B cell (primary cell): ENCODE data around the gene BOK. TPM values are rescaled to one million over a fixed set of nuclear protein-coding genes. Genes with fewer than 3 reads are reported as not detected.

Experiments
- ATAC-seq: fragments of 200-7000 bp; cut with Tn5 transposase; one replicate; pipeline ENCODE4 v1.10.0; 2021; ENCODE audit warnings: low read depth, mild to moderate bottlenecking, moderate number of reproducible peaks, moderate library complexity
- CTCF ChIA-PET: fragments of 350-600 bp; sonication (Branson Sonifier 250); formaldehyde crosslinking; loops from one replicate; lab custom pipeline; 2021; ENCODE audit warnings: antibody characterized with exemption, inconsistent platforms; lab: Charles Lee
- POLR2A ChIA-PET: fragments of 350-600 bp; sonication (Branson Sonifier 250); formaldehyde crosslinking; loops from one replicate; lab custom pipeline; 2021; ENCODE audit warnings: antibody characterized with exemption; lab: Charles Lee
- DNase-seq: peaks from one replicate; pipeline ENCODE4 v3.0.0; 2013
- H2AFZ ChIP-seq: 2 replicates; pipeline ENCODE4 v1.6.1; 2012; ENCODE audit warnings: mild to moderate bottlenecking, low read depth, low read length; ENCODE audit not compliant: insufficient read depth, poor library complexity, severe bottlenecking
- H3K27ac ChIP-seq, 2 donors: 1 replicate in 1 of 2; 2 replicates in 1 of 2; pipeline ENCODE4 v1.5.1; 2012 to 2013; ENCODE audit warnings: low read length in 2 of 2, mild to moderate bottlenecking in 2 of 2, moderate library complexity in 1 of 2
- H3K27me3 ChIP-seq, 4 experiments: fragments of 200-600 bp in 1 of 4; sonication (generic) in 1 of 4; replicated peaks in 1 of 4; 1 replicate in 2 of 4; 2 replicates in 2 of 4; pipeline versions ENCODE4 v1.6.1 to v1.7.0; 2013 to 2016; ENCODE audit warnings: low read length in 3 of 4, mild to moderate bottlenecking in 2 of 4, mixed read lengths in 1 of 4, moderate library complexity in 1 of 4; ENCODE audit not compliant: insufficient read depth in 4 of 4, control insufficient read depth in 3 of 4; ENCODE audit errors: control extremely low read depth in 1 of 4
- H3K36me3 ChIP-seq, 2 experiments: replicated peaks in 1 of 2; 1 replicate in 1 of 2; 2 replicates in 1 of 2; pipeline versions ENCODE4 v1.6.1 to v1.7.1; 2013; ENCODE audit warnings: low read length in 1 of 2; ENCODE audit not compliant: insufficient read depth in 2 of 2, control insufficient read depth in 1 of 2; ENCODE audit errors: control extremely low read depth in 1 of 2, extremely low read depth in 1 of 2
- H3K4me1 ChIP-seq, 2 donors: fragments of 200-600 bp in 1 of 2; sonication (generic) in 1 of 2; 1 replicate in 1 of 2; 2 replicates in 1 of 2; pipeline versions ENCODE4 v1.5.1 to v1.6.1; 2013 to 2017; ENCODE audit warnings: low read length in 2 of 2; ENCODE audit not compliant: control insufficient read depth in 2 of 2, insufficient read depth in 2 of 2
- H3K4me2 ChIP-seq: replicated peaks from 2 replicates; pipeline ENCODE3; 2012; ENCODE audit warnings: mild to moderate bottlenecking, low read depth, low read length; ENCODE audit not compliant: poor library complexity, severe bottlenecking
- H3K4me3 ChIP-seq, 5 experiments: fragments of 200-600 bp in 1 of 5; sonication (generic) in 1 of 5; 1 replicate in 3 of 5; 2 replicates in 2 of 5; pipeline versions ENCODE4 v1.5.1 to v1.7.0; 2011 to 2016; ENCODE audit warnings: low read length in 4 of 5, mild to moderate bottlenecking in 4 of 5, low read depth in 2 of 5, control low read depth in 1 of 5, moderate library complexity in 1 of 5; ENCODE audit not compliant: insufficient read depth in 1 of 5; ENCODE audit errors: control extremely low read depth in 1 of 5, extremely low read depth in 1 of 5
- H3K79me2 ChIP-seq: fragments of 200-600 bp; sonication (generic); one replicate; pipeline ENCODE4 v1.6.0; 2016; ENCODE audit warnings: low read length; ENCODE audit not compliant: control insufficient read depth, insufficient read depth
- H3K9ac ChIP-seq: fragments of 200-600 bp; sonication (generic); 2 replicates; pipeline ENCODE4 v1.6.1; 2017; ENCODE audit warnings: mild to moderate bottlenecking, low read length, moderate library complexity
- H3K9me3 ChIP-seq, 3 donors: one replicate each; pipeline versions ENCODE4 v1.6.1 to v1.7.1; 2013; ENCODE audit warnings: low read length in 2 of 3; ENCODE audit not compliant: control insufficient read depth in 2 of 3, insufficient read depth in 1 of 3; ENCODE audit errors: control extremely low read depth in 1 of 3
- H4K20me1 ChIP-seq: 2 replicates; pipeline ENCODE4 v1.6.0; 2012; ENCODE audit warnings: mild to moderate bottlenecking, low read length; ENCODE audit not compliant: insufficient read depth, control insufficient read depth, poor library complexity, severe bottlenecking
- H3K27ac Mint-ChIP-seq: one replicate; pipeline ENCODE4 v1.8.0; 2021; ENCODE audit warnings: mixed read lengths
- H3K27me3 Mint-ChIP-seq: one replicate; pipeline ENCODE4 v1.8.0; 2021; ENCODE audit warnings: mixed read lengths
- H3K4me1 Mint-ChIP-seq: one replicate; pipeline ENCODE4 v1.8.0; 2021; ENCODE audit warnings: mixed read lengths
- H3K4me3 Mint-ChIP-seq: one replicate; pipeline ENCODE4 v1.8.0; 2021; ENCODE audit warnings: mixed read lengths
- H3K9me3 Mint-ChIP-seq: one replicate; pipeline ENCODE4 v1.8.0; 2022; ENCODE audit warnings: mixed read lengths; ENCODE audit not compliant: insufficient read depth
- CTCF ChIP-seq: fragments of 200-600 bp; IDR thresholded peaks from one replicate; pipeline ENCODE4 v1.8.0; 2022; ENCODE audit warnings: antibody characterized with exemption, mild to moderate bottlenecking
- EZH2 ChIP-seq: IDR thresholded peaks from 2 replicates; pipeline ENCODE4 v1.6.1; 2012; ENCODE audit warnings: borderline replicate concordance, low read depth, mild to moderate bottlenecking, moderate library complexity, low read length; ENCODE audit not compliant: insufficient read depth, poor library complexity, severe bottlenecking
- WGBS: methylation state at CpG from one replicate; pipeline ENCODE4 v1.1.5; 2013; ENCODE audit warnings: missing lambda C conversion rate; ENCODE audit not compliant: insufficient coverage; 5-methylcytosine and 5-hydroxymethylcytosine counted together
- intact Hi-C: fragments of 100-400 bp; cut with micrococcal nuclease; formaldehyde crosslinking; loops from one replicate; pipeline ENCODE4 v1.10.0; 2022
- polyA minus RNA-seq: library from RNA; depleted of rRNA, polyadenylated mRNA; stranded (reverse); fragments of >200 nt; gene quantifications from 2 replicates; pipeline ENCODE4 v1.2.3, GENCODE V29; 2012
- polyA plus RNA-seq: library from polyadenylated mRNA; depleted of rRNA; stranded (reverse); fragments of >200 nt; gene quantifications from 2 replicates; pipeline ENCODE4 v1.2.3, GENCODE V29; 2012
- total RNA-seq, 2 donors: library from RNA; stranded (reverse); fragments of 120-200 nt in 1 of 2; gene quantifications; 1 replicate in 1 of 2; 2 replicates in 1 of 2; pipeline versions ENCODE4 v1.2.3 to v1.2.4, GENCODE V29; 2013 to 2022

BOK gene
- total RNA-seq (0.10 TPM in 2 replicates), polyA plus RNA-seq (0.12 and 0.22 TPM in 2 replicates), polyA minus RNA-seq (0.09 and 0.21 TPM in 2 replicates)
- total RNA-seq (2013): 1.2 TPM

- no peak within 1 kb of the TSS for H3K27ac Mint-ChIP-seq
- POLR2A ChIA-PET: no interaction called here
- Histone ChIP-seq H4K20me1 (no peaks in the 10 kb centered on the region), H3K4me3 (peak within 1 kb of the TSS in 3 of 5 experiments; percentile 18 to 41 (median 35)), H3K79me2 (no peaks in the 10 kb centered on the region), H2AFZ (peak within 1 kb of the TSS; percentile 33), H3K4me1 (peaks cover 0 to 11% of the 10 kb centered on the region in 2 donors), H3K27ac (no peak within 1 kb of the TSS), H3K9ac (peak within 1 kb of the TSS; percentile 41), H3K27me3 (peaks cover 0 to 35% (median 16%) of the 10 kb centered on the region in 4 experiments), H3K4me2 (peak within 1 kb of the TSS; percentile 77), H3K36me3 (no peaks in the 10 kb centered on the region), H3K9me3 (peaks cover 4 to 20% (median 10%) of the 10 kb centered on the region in 3 donors)
- TF ChIP-seq CTCF: no peak
- TF ChIP-seq EZH2: no peak
- intact Hi-C loops: no loop called here
- CTCF ChIA-PET: no interaction called here
- 7% methylated on average over 98 of the region's 98 CpGs for WGBS
- H3K4me1 Mint-ChIP-seq: peaks cover 10% of the 10 kb centered on the region
- DNase-seq (peak; percentile 25), ATAC-seq (peak; percentile 17)
- peaks cover 40% of the 10 kb centered on the region for H3K27me3 Mint-ChIP-seq
- H3K4me3 Mint-ChIP-seq: peak within 1 kb of the TSS; percentile 79
- peaks cover 12% of the 10 kb centered on the region for H3K9me3 Mint-ChIP-seq
Observed at GRCh38 chr2:241558532-241559322, at the start of gene BOK. Gene BOK, plus strand, starts transcription at chr2:241558745. Its CDS starts 739 bp downstream, at chr2:241559484.
